HepG2 (cell line): ENCODE results near the gene GRIFIN. TPM values are rescaled to one million over a fixed set of nuclear protein-coding genes. Genes with fewer than 3 reads are reported as not detected.

Experiments
- ATAC-seq: fragments of 200-7000 bp; cut with Tn5 transposase; 3 replicates; pipeline ENCODE4 v1.9.1; 2020; ENCODE audit warnings: mild to moderate bottlenecking, moderate library complexity
- BruUV-seq: library from RNA; stranded (reverse); fragments of 400-500 nt; replicated peaks from 2 replicates; lab custom pipeline; 2021; lab: Mats Ljungman, UMichigan
- CTCF ChIA-PET: fragments of 300-600 bp; formaldehyde crosslinking; extraction: SDS; loops from one replicate; lab custom pipeline; 2021; ENCODE audit warnings: low total read pairs, inconsistent platforms, low intra/inter-chr PET ratio; lab: Yijun Ruan, JAX
- POLR2A ChIA-PET: fragments of 350-600 bp; sonication (Branson Sonifier 250); formaldehyde crosslinking; loops from one replicate; lab custom pipeline; 2020; ENCODE audit warnings: antibody characterized with exemption, inconsistent platforms; lab: Yijun Ruan, JAX
- DNase-seq: peaks from one replicate; pipeline ENCODE4 v3.0.0-alpha.2; 2015; ENCODE audit warnings: low spot score
- FAIRE-seq: peaks from 3 replicates; lab custom pipeline; 2011; peaks lifted over from hg19 to GRCh38; lab: Jason Lieb, UNC
- H2AFZ ChIP-seq: one replicate; pipeline ENCODE4 v1.6.1; 2011; ENCODE audit warnings: low read length, inconsistent platforms
- H3K27ac ChIP-seq: fragments of 300-600 bp; 3 replicates; pipeline ENCODE4 v1.8.0; 2011; ENCODE audit warnings: mixed run types, mild to moderate bottlenecking, mixed read lengths, low read length, inconsistent platforms; ENCODE audit not compliant: insufficient read depth; ENCODE audit errors: extremely low read length
- H3K27me3 ChIP-seq, 2 experiments: fragments of 200-600 bp in 1 of 2; 2 replicates in 1 of 2; 3 replicates in 1 of 2; pipeline versions ENCODE4 v1.6.0 to v1.8.0; 2011; ENCODE audit warnings: low read length in 2 of 2, mild to moderate bottlenecking in 2 of 2, moderate library complexity in 2 of 2, inconsistent platforms in 1 of 2; ENCODE audit not compliant: insufficient read depth in 2 of 2, control insufficient read depth in 1 of 2
- H3K36me3 ChIP-seq, 2 experiments: fragments of 200-600 bp in 1 of 2; replicated peaks in 1 of 2; 2 replicates in 1 of 2; 3 replicates in 1 of 2; pipeline versions ENCODE4 v1.5.1 to v1.8.0; 2011; ENCODE audit warnings: low read length in 2 of 2, inconsistent platforms in 1 of 2; ENCODE audit not compliant: insufficient read depth in 2 of 2, control insufficient read depth in 1 of 2
- H3K4me1 ChIP-seq: 2 replicates; pipeline ENCODE4 v1.5.1; 2012; ENCODE audit warnings: low read length, inconsistent platforms; ENCODE audit not compliant: insufficient read depth
- H3K4me2 ChIP-seq: 2 replicates; pipeline ENCODE4 v1.6.0; 2011; ENCODE audit warnings: low read depth, low read length, inconsistent platforms
- H3K4me3 ChIP-seq, 3 experiments: fragments of 200-600 bp in 1 of 3; sonication (generic), shearing (Covaris generic) in 1 of 3; replicated peaks in 1 of 3; 2 replicates each; pipeline ENCODE4 v1.5.1; 2011 to 2016; ENCODE audit warnings: low read length in 3 of 3, inconsistent platforms in 2 of 3, low read depth in 2 of 3, mild to moderate bottlenecking in 2 of 3, control low read depth in 1 of 3, mixed read lengths in 1 of 3; ENCODE audit not compliant: insufficient read depth in 1 of 3
- H3K79me2 ChIP-seq: one replicate; pipeline ENCODE4 v1.6.1; 2011; ENCODE audit warnings: low read length, inconsistent platforms; ENCODE audit not compliant: insufficient read depth
- H3K9ac ChIP-seq: 2 replicates; pipeline ENCODE4 v1.6.0; 2011; ENCODE audit warnings: mild to moderate bottlenecking, low read depth, low read length, inconsistent platforms; ENCODE audit not compliant: insufficient read depth
- H3K9me3 ChIP-seq: 2 replicates; pipeline ENCODE4 v1.5.1; 2012; ENCODE audit warnings: mild to moderate bottlenecking, low read length
- H4K20me1 ChIP-seq: 2 replicates; pipeline ENCODE4 v1.6.0; 2011; ENCODE audit warnings: inconsistent platforms, mild to moderate bottlenecking, low read length, moderate library complexity; ENCODE audit not compliant: insufficient read depth
- ELF4 ChIP-seq: sonication (generic); formaldehyde crosslinking; IDR thresholded peaks from 2 replicates; pipeline ENCODE4 v1.5.0; 2020; ENCODE audit warnings: missing genetic modification reagents, mild to moderate bottlenecking, moderate library complexity, borderline replicate concordance
- GZF1 ChIP-seq: sonication (generic); formaldehyde crosslinking; IDR thresholded peaks from 2 replicates; pipeline ENCODE4 v1.5.1; 2020; ENCODE audit warnings: mild to moderate bottlenecking, missing genetic modification reagents
- MYC ChIP-seq: sonication (generic); formaldehyde crosslinking; IDR thresholded peaks from 2 replicates; pipeline ENCODE4 v1.9.0; 2021; ENCODE audit warnings: missing genetic modification reagents, borderline replicate concordance
- NR2F6 ChIP-seq, 2 experiments: IDR thresholded peaks; 2 replicates each; pipeline ENCODE4 v1.6.1; 2016; ENCODE audit warnings: antibody characterized with exemption in 1 of 2, mild to moderate bottlenecking in 1 of 2
- RCOR2 ChIP-seq: IDR thresholded peaks from 2 replicates; pipeline ENCODE4 v1.6.1; 2016; ENCODE audit warnings: missing biosample characterization, missing genetic modification reagents
- RFX1 ChIP-seq: fragments of 450-650 bp; IDR thresholded peaks from 2 replicates; pipeline ENCODE4 v1.6.1; 2017
- RORA ChIP-seq: sonication (generic); formaldehyde crosslinking; IDR thresholded peaks from 2 replicates; pipeline ENCODE4 v1.5.0; 2020; ENCODE audit warnings: mild to moderate bottlenecking, missing genetic modification reagents, moderate library complexity
- RXRB ChIP-seq: IDR thresholded peaks from 2 replicates; pipeline ENCODE4 v1.6.1; 2016; ENCODE audit warnings: borderline replicate concordance, missing genetic modification reagents, missing compliant biosample characterization
- YY1 ChIP-seq: IDR thresholded peaks from 2 replicates; pipeline ENCODE4 v1.6.1; 2011; ENCODE audit warnings: low read length, low read depth, moderate library complexity, mild to moderate bottlenecking; ENCODE audit not compliant: insufficient read depth, insufficient replicate concordance
- ZBED4 ChIP-seq: sonication (generic); formaldehyde crosslinking; IDR thresholded peaks from 2 replicates; pipeline ENCODE4 v1.4.0; 2020; ENCODE audit warnings: missing genetic modification reagents, borderline replicate concordance
- ZBTB20 ChIP-seq: sonication (generic); formaldehyde crosslinking; IDR thresholded peaks from 2 replicates; pipeline ENCODE4 v1.8.1; 2023; ENCODE audit warnings: missing genetic modification reagents, low read depth, mild to moderate bottlenecking, borderline replicate concordance
- ZKSCAN1 ChIP-seq: fragments of 150-350 bp; IDR thresholded peaks from 2 replicates; pipeline ENCODE4 v1.6.1; 2014; ENCODE audit warnings: low read length
- ZMYM2 ChIP-seq: sonication (generic); formaldehyde crosslinking; IDR thresholded peaks from 2 replicates; pipeline ENCODE4 v1.8.0; 2022; ENCODE audit warnings: mild to moderate bottlenecking, missing genetic modification reagents
- ZNF24 ChIP-seq: fragments of 450-650 bp; IDR thresholded peaks from 2 replicates; pipeline ENCODE4 v1.6.1; 2017; ENCODE audit warnings: antibody characterized with exemption, mild to moderate bottlenecking
- ZNF775 ChIP-seq: sonication (generic); formaldehyde crosslinking; IDR thresholded peaks from 2 replicates; pipeline ENCODE4 v1.4.0; 2020; ENCODE audit warnings: missing genetic modification reagents, mild to moderate bottlenecking, moderate library complexity, borderline replicate concordance
- ZNF878 ChIP-seq: sonication (generic); formaldehyde crosslinking; IDR thresholded peaks from 2 replicates; pipeline ENCODE4 v1.8.1; 2023; ENCODE audit warnings: mild to moderate bottlenecking, missing genetic modification reagents, moderate library complexity
- WGBS: methylation state at CpG from one replicate; pipeline ENCODE4 v1.1.6; 2017; ENCODE audit warnings: low lambda C conversion rate; 5-methylcytosine and 5-hydroxymethylcytosine counted together
- in situ Hi-C: cut with HindIII; loops from 2 replicates; pipeline ENCODE4 v1.10.0; 2017; ENCODE audit warnings: low pct_unique_long_range_greater_than_20kb; ENCODE audit not compliant: extremely low pct_ligation_motif_present
- intact Hi-C: fragments of 100-400 bp; cut with micrococcal nuclease; formaldehyde crosslinking; loops from one replicate; pipeline ENCODE4 v1.10.0; 2022; ENCODE audit not compliant: unreplicated experiment
- polyA plus RNA-seq, 8 experiments: library from polyadenylated mRNA; depleted of rRNA in 3 of 8; stranded (reverse) in 7 of 8; unstranded in 1 of 8; fragments of >200 nt; fragmentation: Illumina TruSeq in 4 of 8; extraction: Trizol in 4 of 8; gene quantifications; 2 replicates each; pipeline versions ENCODE4 v1.2.1 to v1.2.3, GENCODE V29; 2011 to 2016; ENCODE audit warnings: low read depth in 4 of 8, missing spikeins in 1 of 8, mixed read lengths in 1 of 8; ENCODE audit not compliant: insufficient read depth in 1 of 8
- total RNA-seq, 5 experiments: library from RNA; depleted of rRNA; stranded (reverse); fragments of >200 nt; fragmentation: Illumina TruSeq; extraction: Trizol; gene quantifications; 2 replicates each; pipeline ENCODE4 v1.2.3, GENCODE V29; 2016; ENCODE audit warnings: low read depth in 1 of 5

The GRIFIN gene
- total and polyA plus RNA-seq, 2 of the 13 experiments (the other 11 are each of a cell fraction or from before 2014, with no cell fraction given), result not detected

- POLR2A ChIA-PET, result no interaction called here
- DNase-seq (no peak), ATAC-seq (no peak)
- Histone ChIP-seq H3K9me3 (no peaks in the 10 kb centered on the region), H3K4me3 (no peak overlapping the region), H3K4me2 (no peak overlapping the region), H3K27me3 (peaks cover 18 to 78% of the 10 kb centered on the region in 2 experiments), H3K9ac (no peak overlapping the region), H3K79me2 (no peaks in the 10 kb centered on the region), H3K4me1 (no peaks in the 10 kb centered on the region), H2AFZ (no peak overlapping the region), H3K36me3 (no peaks in the 10 kb centered on the region)
- BruUV-seq, result no TSS peak
- WGBS, result no CpG with 5 or more reads among the region's 6 CpGs
- intact Hi-C loops, result no loop called here
- CTCF ChIA-PET, result no interaction called here
- TF ChIP-seq ZNF24 (no peak), ZKSCAN1 (no peak), RCOR2 (CRISPR knock-in tag) (no peak), ELF4 (no peak), GZF1 (CRISPR knock-in tag) (no peak), MYC (no peak), ZBED4 (no peak), ZBTB20 (CRISPR knock-in tag) (no peak), ZNF878 (CRISPR knock-in tag) (no peak), RORA (CRISPR knock-in tag) (no peak), YY1 (no peak), ZMYM2 (CRISPR knock-in tag) (no peak), NR2F6 (IDR thresholded peaks at IDR 0.05) (no peak), NR2F6 (CRISPR knock-in tag; IDR thresholded peaks at IDR 0.05) (no peak), ZNF775 (CRISPR knock-in tag) (no peak), RFX1 (no peak), RXRB (CRISPR knock-in tag) (no peak)
- TF ChIP-seq, all 625 proteins: peak for 0
- Histone ChIP-seq H3K27ac (no peak overlapping the region), H4K20me1 (no peaks in the 10 kb centered on the region)
- no peak for FAIRE-seq
- in situ Hi-C loops, result no loop called here
Measured at GRCh38 chr7:2498708-2499107, 22.5 kb upstream of the GRIFIN start.
